GM19239 (cell line): ENCODE data around the gene DYDC2.

Source experiments
- DNase-seq: peaks from one replicate; pipeline ENCODE4 v3.0.0; 2011; ENCODE audit warnings: low spot score; ENCODE audit not compliant: insufficient read length
- FAIRE-seq: peaks from 2 replicates; lab custom pipeline; 2011; peaks lifted over from hg19 to GRCh38; lab: Jason Lieb, UNC

Gene DYDC2

DNA sequence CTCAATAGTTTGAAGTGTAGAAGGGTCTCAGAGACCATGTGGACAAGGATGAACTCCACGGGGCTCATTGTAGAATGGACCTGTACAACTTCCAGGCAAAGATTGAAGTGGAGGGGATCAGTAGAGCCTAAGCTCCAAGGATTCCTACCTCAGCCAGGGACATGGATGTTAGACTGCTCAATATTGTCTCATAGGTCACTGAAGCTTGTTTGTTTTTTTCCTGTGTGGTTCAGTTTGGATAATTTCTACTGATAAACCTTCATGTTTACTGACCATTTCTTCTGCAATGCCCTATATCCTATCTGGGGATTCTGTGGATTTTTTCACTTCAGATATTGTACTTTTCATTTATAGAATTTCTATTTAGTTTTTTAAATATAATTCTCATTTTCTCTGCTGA is 8.9 kb downstream of the DYDC2 start:
- FAIRE-seq, result no peak
- DNase-seq, result no peak

DNA sequence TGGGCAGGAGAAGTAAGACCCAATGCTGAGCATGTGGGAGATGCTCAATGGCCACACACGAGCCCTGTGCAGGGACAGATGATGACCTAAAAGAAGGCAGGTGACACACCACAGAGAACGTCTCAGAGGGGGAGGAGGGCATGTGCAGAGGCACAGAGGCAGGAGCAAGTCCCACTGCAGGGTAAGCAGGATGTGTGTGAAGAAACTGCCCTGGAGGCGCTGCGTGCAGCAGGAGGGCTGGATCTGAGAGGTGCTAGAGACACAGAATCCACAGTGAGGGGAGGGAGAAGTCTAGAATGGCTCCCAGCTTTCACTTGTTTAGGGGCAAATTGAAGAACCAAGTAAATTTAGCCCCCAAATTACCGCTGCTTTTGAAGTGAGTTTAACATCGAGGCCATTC is 14.9 kb downstream of the DYDC2 start:
- no peak for FAIRE-seq
- no peak for DNase-seq

DNA sequence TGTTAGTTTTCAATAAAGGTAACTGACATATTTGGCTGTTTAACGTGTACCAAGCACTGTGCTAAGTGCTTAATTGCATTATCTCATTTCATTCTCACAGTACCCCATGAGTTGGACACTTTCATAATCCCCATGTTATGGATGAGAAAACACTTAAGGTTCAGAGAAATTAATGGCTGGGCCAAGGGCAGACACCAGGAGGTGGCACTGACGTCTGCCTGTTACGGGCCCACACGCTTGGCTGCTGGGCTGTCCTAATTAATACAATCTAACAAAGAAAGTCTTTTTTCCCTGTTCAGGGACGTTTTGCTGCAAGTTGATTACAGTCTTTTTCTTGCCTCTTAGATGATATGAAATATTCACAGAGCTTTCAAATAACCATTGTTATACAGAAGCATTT is 16.1 kb downstream of the DYDC2 start:
- no peak for DNase-seq

DNA sequence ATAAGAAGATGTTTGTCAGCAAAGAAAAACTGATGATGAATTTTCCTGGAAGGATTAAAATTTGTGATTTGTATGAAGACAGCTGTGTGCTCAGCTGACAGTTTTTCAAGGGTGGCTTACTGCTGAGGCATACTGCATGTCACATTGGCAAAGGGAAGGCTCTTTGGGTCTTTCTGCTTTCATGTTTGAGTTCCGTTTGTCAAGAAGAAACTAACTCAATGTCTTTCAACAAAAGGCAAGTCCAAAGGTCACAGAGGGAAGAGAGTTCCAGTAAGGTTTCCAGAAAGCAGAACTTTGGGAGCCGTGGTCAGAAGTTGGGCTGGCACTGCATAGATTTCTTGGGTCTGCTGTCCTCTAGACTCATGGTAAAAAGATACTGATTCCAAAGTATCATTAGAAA is 16.9 kb downstream of the DYDC2 start:
- FAIRE-seq (no peak), DNase-seq (no peak)

More for the DNA sequence above, 16.1 kb downstream of the DYDC2 start:
- FAIRE-seq, result no peak

DNA sequence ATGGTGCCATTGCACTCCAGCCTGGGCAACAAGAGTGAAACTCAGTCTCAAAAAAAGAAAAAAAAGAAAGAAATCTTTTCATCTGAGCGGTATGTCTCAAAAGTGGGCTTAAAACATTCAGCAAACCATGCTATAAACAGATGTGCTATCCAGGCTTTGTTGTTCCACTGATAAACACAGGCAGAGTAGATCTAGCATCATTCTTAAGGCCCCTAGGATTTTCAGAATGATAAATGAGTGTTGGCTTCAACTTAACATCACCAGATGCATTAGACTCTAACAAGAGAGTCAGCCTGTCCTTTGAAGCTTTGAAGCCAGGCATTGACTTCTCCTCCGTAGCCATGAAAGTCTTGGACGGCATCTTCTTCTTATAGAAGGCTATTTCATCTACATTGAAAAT is 23.1 kb downstream of the DYDC2 start:
- no peak for FAIRE-seq
- DNase-seq, result no peak

DNA sequence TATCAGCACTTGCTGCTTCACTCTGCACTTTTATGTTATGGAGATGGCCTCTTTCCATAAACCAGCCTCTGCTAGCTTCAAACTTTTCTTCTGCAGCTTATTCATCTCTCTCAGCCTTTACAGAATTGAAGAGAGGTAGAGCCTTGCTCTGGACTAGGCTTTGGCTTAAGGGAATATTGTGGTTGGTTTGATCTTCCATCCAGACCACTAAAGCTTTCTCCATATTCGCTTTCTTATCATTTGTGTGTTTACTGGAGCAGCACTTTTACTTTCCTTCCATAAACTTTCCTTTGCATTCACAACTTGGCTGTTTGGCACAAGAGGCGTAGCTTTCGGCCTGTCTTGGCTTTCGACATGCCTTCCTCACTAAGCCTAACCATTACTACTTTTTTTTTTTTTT is 23.6 kb downstream of the DYDC2 start:
- no peak for FAIRE-seq
- no peak for DNase-seq

DNA sequence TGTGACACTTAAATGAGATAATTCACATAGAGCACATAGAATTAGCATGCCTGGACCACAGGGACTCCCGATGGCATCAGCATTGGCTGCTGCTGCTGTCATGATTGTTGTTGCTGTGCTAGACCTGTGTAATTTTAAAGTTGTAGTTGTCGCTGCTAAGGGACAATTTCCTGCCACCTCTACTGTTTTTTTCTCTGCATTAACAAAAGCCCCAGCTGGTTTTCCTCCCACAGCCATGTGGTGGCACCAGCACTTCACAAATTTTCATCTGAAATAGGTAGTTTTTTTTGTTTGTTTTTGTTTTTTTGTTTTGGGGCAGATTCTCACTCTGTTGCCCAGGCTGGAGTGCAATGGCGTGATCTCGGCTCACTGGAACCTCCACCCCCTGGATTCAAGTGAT is 26.4 kb downstream of the DYDC2 start:
- DNase-seq (peak; percentile 25), FAIRE-seq (peak; percentile 75)

DNA sequence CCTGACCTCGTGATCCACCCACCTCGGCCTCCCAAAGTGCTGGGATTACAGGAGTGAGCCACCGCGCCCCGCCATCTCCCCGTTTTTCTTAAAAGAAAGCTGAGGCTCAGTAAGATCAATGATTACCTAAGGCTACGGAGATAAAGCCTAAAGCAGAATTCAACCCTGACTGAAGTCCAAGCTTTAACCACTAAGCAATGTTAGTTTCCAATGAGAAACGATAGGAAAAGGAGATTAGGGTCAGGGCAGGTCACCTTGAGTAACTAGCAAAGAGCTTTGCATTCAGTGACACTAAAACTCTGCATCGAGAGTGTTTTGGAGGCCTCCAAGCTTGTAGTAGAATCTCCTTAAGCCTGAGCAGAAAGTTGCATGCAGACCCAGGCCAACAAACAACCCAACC is 34.2 kb downstream of the DYDC2 start:
- FAIRE-seq (no peak), DNase-seq (no peak)

DNA sequence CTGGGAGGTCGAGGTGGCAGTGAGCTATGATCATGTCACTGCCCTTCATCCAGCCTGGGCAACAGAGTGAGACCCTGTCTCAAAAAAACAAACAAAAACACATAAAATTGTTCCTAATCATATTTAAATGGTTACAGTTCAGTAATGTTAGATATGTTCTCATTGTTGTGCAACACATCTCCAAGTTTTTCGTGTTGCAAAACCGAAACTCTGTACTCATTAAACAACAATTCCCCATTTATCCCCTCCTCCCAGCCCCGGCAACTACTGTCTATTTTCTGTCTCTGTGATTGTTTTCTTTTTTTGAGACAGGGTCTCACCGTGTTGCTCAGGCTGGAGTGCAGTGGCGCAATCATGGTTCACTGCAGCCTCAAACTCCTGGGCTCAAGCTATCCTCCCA is 35.7 kb downstream of the DYDC2 start:
- DNase-seq (no peak), FAIRE-seq (no peak)

DNA sequence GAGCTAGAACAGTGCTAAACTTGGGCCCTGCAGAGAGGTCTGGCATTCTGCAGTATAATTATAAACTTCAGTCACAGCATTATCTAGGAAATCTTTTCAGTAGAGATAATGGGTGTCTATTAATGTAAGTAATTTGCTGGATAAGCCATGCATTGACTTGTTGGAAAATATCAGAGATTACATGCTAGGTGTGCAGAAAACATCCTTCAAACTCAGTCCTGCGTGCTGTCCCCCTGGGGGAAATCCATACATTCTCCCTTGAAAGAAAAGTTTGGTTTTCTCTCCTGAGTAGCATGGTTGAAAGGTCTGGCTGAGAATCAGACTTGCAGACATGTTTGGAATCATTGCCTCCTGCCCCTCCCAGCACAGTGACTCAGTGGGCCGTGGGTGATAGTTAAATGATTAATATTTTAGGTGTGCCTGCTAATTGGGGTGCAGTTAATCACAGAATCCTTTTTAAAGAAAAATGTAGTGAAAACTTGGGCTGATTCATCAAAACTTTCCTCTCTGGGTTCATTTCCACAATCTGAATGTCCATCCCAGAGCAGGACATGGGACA is 37.9 kb downstream of the DYDC2 start:
- DNase-seq, result no peak
- FAIRE-seq, result no peak

DNA sequence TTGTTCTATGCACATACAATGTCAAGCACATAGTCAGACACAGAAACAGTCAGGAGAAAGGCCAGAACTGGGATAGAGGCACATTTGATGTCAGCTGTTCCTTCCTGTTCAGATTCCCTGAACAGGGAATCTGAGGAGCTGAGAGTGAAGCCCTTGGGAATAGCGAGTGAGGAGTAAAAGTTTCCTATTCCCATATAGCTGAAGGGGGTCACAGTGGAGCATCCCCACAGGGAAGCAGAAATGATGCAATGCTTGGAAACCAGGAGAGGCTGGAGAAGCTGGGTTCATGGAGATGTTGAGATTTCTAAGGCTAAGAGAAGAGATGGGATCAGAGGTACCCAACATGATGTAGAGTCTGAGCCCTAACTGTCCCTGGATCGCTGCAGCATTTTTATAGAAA is 40.4 kb downstream of the DYDC2 start:
- DNase-seq (no peak), FAIRE-seq (no peak)

DNA sequence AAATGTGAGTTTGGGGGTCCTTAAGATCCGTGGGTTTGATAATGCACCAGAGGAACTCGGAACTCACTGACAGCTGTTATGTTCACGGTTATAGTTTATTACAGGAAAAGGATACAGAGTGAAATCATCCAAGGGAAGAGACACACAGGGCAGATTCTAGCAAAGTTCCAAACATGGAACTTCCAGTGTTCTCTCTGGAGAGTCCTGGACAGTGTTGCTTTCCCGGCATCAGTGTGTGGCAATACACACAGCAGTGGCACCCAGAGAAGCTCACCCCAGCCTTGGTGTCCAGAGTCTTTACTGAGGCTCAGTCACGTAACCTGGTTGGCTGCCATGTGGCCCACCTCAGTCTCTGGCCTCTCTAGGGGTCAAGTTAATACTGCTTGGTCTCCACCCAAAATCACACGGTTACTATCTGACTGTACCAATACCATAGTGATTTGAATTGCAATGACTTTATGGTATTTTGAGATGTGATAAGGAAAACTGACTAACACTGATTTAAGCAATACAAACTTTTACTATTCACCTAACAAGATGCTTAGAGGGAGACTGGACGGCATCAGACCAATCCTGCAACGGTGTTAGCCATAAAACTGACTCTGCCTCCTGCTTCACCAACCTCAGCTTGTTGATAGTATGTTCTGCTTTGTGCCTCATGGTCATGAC is 43.7 kb downstream of the DYDC2 start:
- FAIRE-seq, result no peak
- no peak for DNase-seq

DNA sequence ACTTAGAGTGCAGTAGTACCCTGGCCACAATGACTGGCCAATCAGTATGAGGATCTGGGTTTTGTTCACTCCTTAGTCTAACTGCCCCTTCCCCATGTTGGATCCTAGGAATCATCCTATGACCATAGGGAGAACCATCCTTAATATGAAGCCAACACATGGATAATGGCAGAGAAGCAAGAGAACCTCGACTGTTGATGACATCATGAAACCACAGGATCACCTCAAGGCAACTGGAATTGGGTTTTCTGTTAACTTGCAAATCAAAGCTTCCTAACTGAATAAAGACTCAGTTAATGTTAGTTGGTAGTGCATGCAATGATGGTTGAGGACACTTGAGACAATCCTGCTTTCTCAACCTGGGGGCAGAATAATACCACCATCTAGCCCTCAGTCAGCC is 48.5 kb downstream of the DYDC2 start:
- FAIRE-seq (no peak), DNase-seq (no peak)

DNA sequence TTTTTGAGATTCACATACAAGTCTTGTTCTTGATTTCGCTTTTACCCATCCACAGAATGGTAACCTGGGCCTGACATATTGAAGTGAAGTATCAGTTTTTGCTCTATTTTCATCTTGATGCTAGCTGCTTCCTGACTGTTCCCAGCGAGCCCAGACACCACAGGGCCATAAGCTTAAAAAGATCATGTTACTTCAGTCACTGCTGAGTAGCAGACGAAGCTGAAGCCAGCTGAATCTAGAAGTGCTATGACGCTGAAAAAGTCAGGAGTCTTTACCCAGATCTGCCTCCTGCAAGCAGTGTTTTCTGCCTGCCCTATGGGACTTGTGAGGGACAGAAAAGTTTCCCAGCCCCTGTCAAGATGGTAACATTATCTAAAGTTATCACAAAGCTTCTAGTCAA is 49.0 kb downstream of the DYDC2 start:
- DNase-seq (no peak), FAIRE-seq (no peak)

DNA sequence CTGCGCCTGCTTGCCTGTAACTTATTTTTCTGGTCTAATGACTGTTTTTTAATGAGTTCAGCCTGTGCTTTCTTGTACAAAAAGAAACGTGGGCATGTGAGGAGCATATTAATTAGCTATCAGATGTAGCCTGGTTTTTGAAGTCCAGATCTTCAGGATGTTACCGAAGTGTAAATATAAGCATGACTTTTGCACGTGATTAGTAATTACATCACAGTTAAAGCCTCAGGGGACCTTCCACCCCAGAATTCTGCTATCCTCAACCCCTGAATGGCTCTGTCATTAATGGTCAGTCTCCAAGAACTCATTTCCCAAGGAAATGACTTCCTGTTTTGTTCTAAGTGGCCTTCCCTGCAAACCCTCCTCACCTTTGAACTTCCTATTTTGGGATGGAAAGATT is 49.6 kb downstream of the DYDC2 start:
- FAIRE-seq (no peak), DNase-seq (no peak)

DNA sequence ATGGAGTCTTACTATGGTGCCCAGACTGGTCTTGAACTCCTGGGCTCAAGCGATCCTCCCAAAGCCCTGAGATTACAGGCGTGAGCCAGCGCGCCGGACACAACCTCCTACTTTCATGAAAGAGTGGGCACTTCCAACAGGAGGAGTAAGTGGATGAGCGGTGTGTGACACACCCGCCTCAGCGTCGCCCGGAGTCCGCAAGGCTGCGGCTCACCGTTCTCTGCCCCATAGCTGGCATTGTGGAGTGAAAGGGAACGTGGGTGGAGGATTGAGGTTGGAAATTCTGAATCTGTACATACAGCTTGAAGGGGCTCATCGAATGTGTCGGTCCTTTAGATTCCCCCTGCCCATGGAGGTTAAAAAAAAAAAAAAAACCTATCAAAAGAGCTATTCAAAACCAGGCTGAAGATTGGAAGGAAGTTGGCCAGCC is 51.2 kb downstream of the DYDC2 start:
- peak; percentile 67 for FAIRE-seq

DNA sequence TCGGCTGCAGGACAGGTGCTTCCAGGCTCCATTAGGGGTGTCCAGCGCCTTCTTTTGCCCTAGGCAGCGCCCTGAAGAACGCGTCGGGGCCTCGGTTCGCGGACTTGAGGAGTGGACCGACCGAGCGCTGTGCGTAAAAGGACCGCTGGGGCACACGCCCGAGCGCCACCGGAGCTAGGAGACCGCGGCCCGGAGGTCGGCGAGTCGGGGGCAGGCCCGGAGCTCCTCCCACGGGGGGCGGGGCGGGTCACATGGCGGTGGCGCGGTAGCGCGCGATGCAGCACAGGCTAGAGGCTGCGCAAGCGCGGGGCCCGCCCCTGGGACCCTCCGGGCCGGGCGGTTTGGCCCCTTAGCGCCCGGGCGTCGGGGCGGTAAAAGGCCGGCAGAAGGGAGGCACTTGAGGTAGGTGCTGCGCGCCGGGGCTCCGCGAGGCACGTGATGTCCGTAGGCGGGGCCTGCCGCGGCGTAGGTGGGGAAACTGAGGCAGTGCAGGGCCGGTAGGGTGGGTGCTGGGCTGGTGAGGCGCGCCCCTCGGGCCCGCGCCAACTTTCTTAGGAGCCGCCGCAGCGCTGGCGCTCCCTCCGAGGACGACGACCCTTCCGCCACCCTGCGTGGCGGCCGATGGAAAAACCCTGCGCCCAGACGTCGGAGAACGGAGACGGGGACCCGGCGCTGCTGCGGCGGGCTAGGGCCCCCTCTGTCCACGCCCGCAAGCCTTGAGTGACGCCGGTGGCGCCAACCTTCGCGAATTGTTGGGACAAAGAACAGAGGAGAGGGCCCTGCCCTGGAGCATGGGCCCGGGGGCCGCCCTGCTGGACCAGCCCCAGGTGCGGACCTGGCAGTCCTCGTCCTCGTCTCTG is 51.9 kb downstream of the DYDC2 start, which contains the start of gene PRXL2A:
Gene PRXL2A (plus strand): TSS at position 310 of the 860 bp plus-strand sequence. CDS start 11,917 bp downstream, outside the sequence.
- DNase-seq (peak; percentile 88), FAIRE-seq (no peak)

More for the DNA sequence above, 51.2 kb downstream of the DYDC2 start:
- no peak for DNase-seq

DNA sequence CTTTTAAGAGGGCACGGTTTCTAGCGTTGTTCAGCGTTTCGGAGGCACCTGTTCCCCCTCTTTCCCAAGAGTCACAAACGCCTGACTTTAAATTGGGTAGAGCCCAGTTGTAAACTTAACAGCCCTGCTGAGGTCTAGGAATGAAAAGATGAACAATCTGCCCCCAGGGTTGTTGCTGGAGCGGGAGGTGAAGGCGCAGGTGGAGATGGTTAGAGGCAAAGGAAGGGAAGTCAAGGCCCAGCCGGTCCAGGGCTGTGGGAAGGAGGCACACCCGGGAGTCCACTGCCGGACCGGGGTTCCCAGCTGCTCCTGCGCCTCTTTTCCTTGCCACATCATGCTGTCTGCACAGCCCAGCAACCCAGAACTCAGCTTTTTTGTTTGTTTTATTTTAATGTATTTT is 52.5 kb downstream of the DYDC2 start:
- DNase-seq, result no peak
- FAIRE-seq, result no peak

DNA sequence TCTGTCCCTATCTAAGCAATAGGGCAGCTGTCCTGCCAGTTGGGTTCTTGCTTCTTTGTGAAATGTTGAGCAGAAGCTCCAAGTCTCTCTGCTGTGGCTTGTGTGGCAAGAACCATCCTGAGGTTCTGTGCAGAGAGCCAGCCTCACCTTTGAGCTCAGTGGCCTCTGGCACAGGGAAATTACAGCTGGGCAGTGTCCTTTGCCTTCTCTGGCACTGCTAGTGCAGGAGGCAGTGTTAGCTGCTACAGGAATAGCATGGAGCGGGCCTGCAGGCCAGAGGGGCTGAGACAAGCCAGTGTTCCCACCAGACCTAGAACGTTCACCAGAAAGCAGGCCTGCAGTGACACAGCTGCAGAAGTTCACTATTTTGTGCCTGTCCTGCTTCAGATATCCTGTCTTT is 53.5 kb downstream of the DYDC2 start:
- DNase-seq (no peak), FAIRE-seq (no peak)

DNA sequence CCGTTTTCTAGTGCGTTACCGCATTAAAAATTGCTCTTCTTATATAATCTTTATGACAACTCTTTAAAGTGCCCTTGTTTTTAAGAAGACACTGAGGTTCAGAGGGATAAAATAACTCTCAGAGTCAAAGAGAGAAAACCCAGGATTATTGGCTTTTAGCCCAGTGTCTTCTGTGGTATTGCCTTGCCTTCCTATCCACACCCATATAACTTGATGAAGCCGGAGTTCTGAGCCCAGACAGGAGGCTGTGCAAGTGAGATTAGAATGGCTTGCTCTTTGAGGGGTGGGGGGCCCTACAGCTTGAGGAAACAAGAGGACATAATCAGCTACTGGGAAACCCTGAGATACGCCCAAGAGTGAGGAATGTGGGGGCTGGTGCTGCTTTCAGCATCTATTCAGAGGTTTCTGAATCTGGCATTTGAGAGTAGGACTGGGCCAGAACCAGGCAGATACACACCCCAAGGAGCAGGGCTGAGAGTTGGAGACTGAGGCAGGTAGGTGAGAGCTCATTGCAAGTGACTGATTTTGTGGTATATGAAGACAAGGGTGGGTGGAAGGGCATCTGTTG is 54.1 kb downstream of the DYDC2 start:
- DNase-seq (no peak), FAIRE-seq (no peak)

DNA sequence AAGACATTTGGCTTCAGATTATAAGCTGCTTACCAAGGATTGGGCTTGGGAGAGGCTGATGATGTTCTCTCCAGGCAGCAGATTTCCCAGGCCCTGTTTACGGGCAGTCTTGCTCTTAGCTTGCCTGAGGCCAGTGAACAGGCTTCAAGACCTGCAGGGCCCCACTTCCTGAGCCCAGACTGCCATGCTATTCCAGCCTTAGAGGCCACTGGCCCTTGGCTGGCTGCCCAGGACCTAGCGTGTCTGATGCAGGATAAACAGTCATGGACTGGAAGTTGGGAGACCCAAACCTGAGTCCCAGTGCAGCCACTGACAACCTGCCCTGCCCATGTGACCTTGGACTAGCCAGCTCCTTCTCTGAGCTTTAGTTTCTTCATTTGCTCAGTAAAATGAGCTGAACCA is 54.7 kb downstream of the DYDC2 start:
- FAIRE-seq, result no peak
- no peak for DNase-seq
